ENCODE measurements around the gene TMEM132A. TPM values are rescaled to one million over a fixed set of nuclear protein-coding genes. Genes with fewer than 3 reads are reported as not detected.

Gene TMEM132A
- polyA plus RNA-seq, 2 of the 4 experiments (the other 2 are of a cell fraction) = 18.1 to 88.0 TPM

- ChIA-PET POLR2A (no interaction called here), CTCF (no interaction called here)
- Histone ChIP-seq H3K27ac (no peak overlapping the region), H3K9me3 (no peaks in the 10 kb centered on the region), H3K4me1 (no peaks in the 10 kb centered on the region), H3K4me2 (no peak overlapping the region), H3K4me3 (no peak overlapping the region)
- ATAC-seq (no peak), DNase-seq (ENCODE audit: low read depth in 1 of 2, low spot score in 1 of 2) (no peak), FAIRE-seq (no peak)
- TF ChIP-seq HOXB13 (CRISPR knock-in tag; IDR thresholded peaks at IDR 0.05; ENCODE audit: low read depth) (no peak), ZC3H11A (IDR thresholded peaks at IDR 0.05) (no peak)
- 80% methylated on average over 7 of the region's 8 CpGs for WGBS (ENCODE audit: missing lambda C conversion rate)
Measured at GRCh38 chr11:60951606-60951903, 27.3 kb downstream of the TMEM132A start.

GRCh38 chr11:60951904-60952741 is 27.9 kb downstream of the TMEM132A start, which contains the start of gene SLC15A3:
Gene SLC15A3, minus strand, starts transcription at chr11:60952176. Its CDS starts 625 bp downstream, at chr11:60951551.
- no peak within 1 kb of the TSS for H3K4me2 ChIP-seq
- no peaks in the 10 kb centered on the region for H3K9me3 ChIP-seq
- no peak; a peak in 1 of 6 replicates for ATAC-seq
- H3K4me1 ChIP-seq = no peaks in the 10 kb centered on the region
- FAIRE-seq = no peak
- TF ChIP-seq KDM5A (IDR thresholded peaks at IDR 0.05) (no peak), ZFP36 (IDR thresholded peaks at IDR 0.05; ENCODE audit: borderline replicate concordance, partially characterized antibody) (no peak), ZC3H11A (IDR thresholded peaks at IDR 0.05) (no peak), SMC3 (IDR thresholded peaks at IDR 0.05) (no peak), CEBPB (IDR thresholded peaks at IDR 0.05) (no peak), GATA3 (IDR thresholded peaks at IDR 0.05; ENCODE audit: borderline replicate concordance) (no peak), CHD4 (IDR thresholded peaks at IDR 0.05; ENCODE audit: borderline replicate concordance) (no peak), REST (IDR thresholded peaks at IDR 0.05) (no peak), NPAS2 (CRISPR knock-in tag; IDR thresholded peaks at IDR 0.05; ENCODE audit: borderline replicate concordance) (no peak), EP300 (IDR thresholded peaks at IDR 0.05) (no peak), ZSCAN20 (CRISPR knock-in tag; IDR thresholded peaks at IDR 0.05) (no peak), EHF (CRISPR knock-in tag; IDR thresholded peaks at IDR 0.05) (no peak), JUN (IDR thresholded peaks at IDR 0.05) (no peak)
- CTCF ChIA-PET = interaction anchor here (1.6 kb wide), 1 partner anchor 12 kb away, joined by 4 read pairs; no protein-coding TSS in a partner anchor
- H3K4me3 ChIP-seq = no peak within 1 kb of the TSS
- POLR2A ChIA-PET = no interaction called here
- H3K27ac ChIP-seq = no peak within 1 kb of the TSS
- 85% methylated on average over 23 of the region's 23 CpGs for WGBS (ENCODE audit: missing lambda C conversion rate)
- no peak for DNase-seq (ENCODE audit: low read depth in 1 of 2, low spot score in 1 of 2)

- no peak overlapping the region for H3K4me2 ChIP-seq
- ATAC-seq = no peak; a peak in 1 of 6 replicates
- H3K9me3 ChIP-seq = no peaks in the 10 kb centered on the region
- FAIRE-seq = no peak
- ChIA-PET CTCF (interaction anchor here (0.7 to 2.1 kb wide), 3 partner anchors 11 to 122 kb away, joined by 3 to 6 read pairs (median 4); no protein-coding TSS in a partner anchor), POLR2A (no interaction called here)
- WGBS (ENCODE audit: missing lambda C conversion rate) = 47% methylated on average over 3 of the region's 3 CpGs
- H3K27ac ChIP-seq = no peak overlapping the region
- H3K4me1 ChIP-seq = no peaks in the 10 kb centered on the region
- no peak overlapping the region for H3K4me3 ChIP-seq
- DNase-seq (ENCODE audit: low read depth in 1 of 2, low spot score in 1 of 2) = no peak
- TF ChIP-seq KDM1A (IDR thresholded peaks at IDR 0.05; ENCODE audit: low read depth) = no peak
- TF ChIP-seq ESRRA (IDR thresholded peaks at IDR 0.05; ENCODE audit: borderline replicate concordance, low read length) = no peak
- no peak for TF ChIP-seq MAX (IDR thresholded peaks at IDR 0.05)
- TF ChIP-seq HOXB5 (CRISPR knock-in tag; IDR thresholded peaks at IDR 0.05) = no peak
- no peak for TF ChIP-seq CHD4 (IDR thresholded peaks at IDR 0.05; ENCODE audit: borderline replicate concordance)
- no peak for TF ChIP-seq TP53 (CRISPR knock-in tag; IDR thresholded peaks at IDR 0.05)
- no peak for TF ChIP-seq FOXS1 (CRISPR knock-in tag; IDR thresholded peaks at IDR 0.05)
- no peak for TF ChIP-seq KDM5A (IDR thresholded peaks at IDR 0.05)
- TF ChIP-seq HMGXB4 (CRISPR knock-in tag; IDR thresholded peaks at IDR 0.05; ENCODE audit: borderline replicate concordance) = no peak
- TF ChIP-seq USF2 (IDR thresholded peaks at IDR 0.05) = no peak
- TF ChIP-seq ZC3H11A (IDR thresholded peaks at IDR 0.05) = no peak
- no peak for TF ChIP-seq EHF (CRISPR knock-in tag; IDR thresholded peaks at IDR 0.05)
- no peak for TF ChIP-seq EP300 (IDR thresholded peaks at IDR 0.05)
- TF ChIP-seq HOXB13 (CRISPR knock-in tag; IDR thresholded peaks at IDR 0.05; ENCODE audit: low read depth) = no peak
- no peak for TF ChIP-seq HES2 (IDR thresholded peaks at IDR 0.05)
- no peak for TF ChIP-seq TFCP2L1 (CRISPR knock-in tag; IDR thresholded peaks at IDR 0.05)
- TF ChIP-seq SMC3 (IDR thresholded peaks at IDR 0.05) = no peak
- TF ChIP-seq ZFP36 (IDR thresholded peaks at IDR 0.05; ENCODE audit: borderline replicate concordance, partially characterized antibody) = no peak
Measured at GRCh38 chr11:60952742-60953170, 28.5 kb downstream of the TMEM132A start.

Measured in A549 (cell line).